ENCODE measurements around the gene CDC73.
"Not testable (repeated sequence)": the region's sequence is repeated elsewhere in the genome, so short reads cannot be mapped to it uniquely, and the experiment has no call there.

Gene CDC73

DNA sequence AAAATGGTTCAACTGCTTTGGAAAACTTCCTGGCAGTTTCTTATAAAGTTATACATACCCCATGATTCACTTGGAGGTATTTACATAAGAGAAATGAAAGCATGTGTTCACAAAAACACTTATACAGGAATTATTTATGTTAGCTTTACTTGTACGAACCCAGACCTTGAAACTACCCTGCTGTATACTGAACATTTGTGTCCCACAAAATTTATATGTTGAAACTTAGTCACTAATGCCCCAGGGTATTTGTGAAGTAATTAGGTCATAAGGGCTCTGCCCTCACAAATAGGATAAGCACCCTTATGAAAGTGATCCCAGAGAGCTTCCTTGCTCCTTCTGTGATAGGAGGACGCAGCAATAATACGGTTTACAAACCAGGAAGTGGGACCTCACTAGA lies 107.3 kb downstream of the CDC73 start:
- DNase-seq (ENCODE audit: low read depth, low spot score): peak; percentile 15

- not testable (repeated sequence) for DNase-seq (ENCODE audit: low read depth, low spot score)
Observed at GRCh38 chr1:193231146-193231545, 109.3 kb downstream of the CDC73 start.

DNA sequence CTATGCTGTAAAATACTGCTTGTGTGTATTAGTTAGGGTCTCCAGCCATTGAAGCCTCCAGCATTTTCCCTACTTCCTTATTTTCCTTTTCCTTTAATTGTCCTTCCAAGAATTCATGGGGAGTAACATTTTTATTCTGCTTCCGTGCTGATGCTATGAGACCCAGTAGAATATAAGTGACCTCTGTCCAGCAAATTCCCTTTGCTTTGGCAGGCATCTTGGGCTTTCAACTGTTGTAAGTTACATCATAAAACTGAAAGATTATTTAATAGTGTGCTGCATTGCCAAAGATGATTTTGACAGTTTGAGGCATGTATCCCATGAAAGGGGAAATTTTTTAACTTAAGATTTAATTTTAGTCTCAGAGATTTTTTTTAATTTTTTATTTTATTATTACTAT lies 112.7 kb downstream of the CDC73 start:
- no peak for DNase-seq (ENCODE audit: low read depth, low spot score)

DNA sequence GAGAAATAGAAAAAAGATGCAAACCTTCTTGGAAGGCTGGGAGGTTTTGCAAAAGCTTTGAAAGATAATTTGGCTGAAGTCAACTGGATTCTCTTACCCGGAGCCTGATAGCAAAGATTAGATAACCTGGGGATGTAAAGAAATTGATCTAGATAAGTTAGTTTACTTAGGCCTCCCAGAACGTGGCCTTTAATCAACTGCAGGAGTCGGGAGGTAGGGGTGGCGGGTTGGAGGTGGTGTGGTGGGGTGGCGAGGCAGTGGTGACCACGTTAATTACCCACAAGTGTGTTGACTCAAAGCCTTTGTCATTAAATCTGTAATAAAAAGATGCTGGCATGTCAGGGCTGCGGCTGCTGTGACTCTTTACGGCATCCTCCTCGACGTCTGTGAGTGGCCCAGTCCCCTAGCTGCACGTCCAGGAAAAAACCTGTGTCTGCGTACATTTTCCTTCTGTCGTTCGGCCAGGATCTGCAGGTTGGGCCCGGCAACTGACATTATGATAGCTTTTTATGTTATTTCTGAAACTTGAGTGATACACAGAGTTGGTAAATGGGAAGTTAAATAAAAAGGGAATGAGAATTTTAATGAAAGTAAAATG lies 115.6 kb downstream of the CDC73 start:
- DNase-seq (ENCODE audit: low read depth, low spot score): no peak

GRCh38 chr1:193240609-193241008 lies 118.8 kb downstream of the CDC73 start:
- DNase-seq (ENCODE audit: low read depth, low spot score): no peak

- DNase-seq (ENCODE audit: low read depth, low spot score): no peak
Observed at GRCh38 chr1:193241132-193241827, 119.4 kb downstream of the CDC73 start.

- no peak for DNase-seq (ENCODE audit: low read depth, low spot score)
Observed at GRCh38 chr1:193242000-193242399, 120.2 kb downstream of the CDC73 start.

DNA sequence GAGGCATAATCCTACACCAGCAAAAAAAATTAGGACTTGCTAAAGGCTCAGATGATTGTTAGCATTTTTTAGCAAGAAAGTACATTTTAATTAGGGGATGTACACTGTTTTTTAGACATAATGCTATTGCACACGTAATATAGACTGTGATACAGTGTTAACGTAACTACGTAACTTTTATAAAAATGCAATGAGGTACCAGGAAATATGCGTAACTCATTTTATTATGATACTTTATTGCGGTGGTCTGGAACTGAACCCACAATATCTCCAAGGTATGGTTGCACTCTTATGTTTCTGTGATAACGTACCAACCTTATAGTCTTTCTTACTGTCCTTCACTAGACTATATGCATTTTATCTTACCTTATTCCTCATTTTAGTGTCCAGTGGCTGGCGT lies 127.4 kb downstream of the CDC73 start:
- no peak for DNase-seq (ENCODE audit: low read depth, low spot score)

- no peak for DNase-seq (ENCODE audit: low read depth, low spot score)
Observed at GRCh38 chr1:193251950-193252349, 130.1 kb downstream of the CDC73 start.

- no peak for DNase-seq (ENCODE audit: low read depth, low spot score)
Observed at GRCh38 chr1:193256019-193256418, 134.2 kb downstream of the CDC73 start.

DNA sequence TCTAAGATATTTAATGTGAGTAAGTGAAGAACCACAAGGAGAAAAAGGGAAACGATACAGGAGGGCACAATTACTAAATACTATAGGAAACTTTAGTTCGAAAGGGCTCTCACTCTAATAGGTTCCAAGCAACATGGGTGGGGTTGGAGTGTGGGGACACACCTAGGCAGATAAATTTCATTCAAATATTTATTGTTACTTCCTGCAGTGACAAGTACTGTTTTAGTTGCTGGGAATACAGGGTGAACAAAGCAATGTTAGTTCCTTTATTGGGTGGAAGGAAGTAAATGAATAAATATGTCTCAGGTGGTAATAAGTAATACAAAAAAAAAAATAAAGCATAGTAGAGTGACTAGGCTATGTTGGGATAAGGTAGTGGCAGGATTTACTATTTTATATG lies 137.8 kb downstream of the CDC73 start:
- DNase-seq (ENCODE audit: low read depth, low spot score): no peak

DNA sequence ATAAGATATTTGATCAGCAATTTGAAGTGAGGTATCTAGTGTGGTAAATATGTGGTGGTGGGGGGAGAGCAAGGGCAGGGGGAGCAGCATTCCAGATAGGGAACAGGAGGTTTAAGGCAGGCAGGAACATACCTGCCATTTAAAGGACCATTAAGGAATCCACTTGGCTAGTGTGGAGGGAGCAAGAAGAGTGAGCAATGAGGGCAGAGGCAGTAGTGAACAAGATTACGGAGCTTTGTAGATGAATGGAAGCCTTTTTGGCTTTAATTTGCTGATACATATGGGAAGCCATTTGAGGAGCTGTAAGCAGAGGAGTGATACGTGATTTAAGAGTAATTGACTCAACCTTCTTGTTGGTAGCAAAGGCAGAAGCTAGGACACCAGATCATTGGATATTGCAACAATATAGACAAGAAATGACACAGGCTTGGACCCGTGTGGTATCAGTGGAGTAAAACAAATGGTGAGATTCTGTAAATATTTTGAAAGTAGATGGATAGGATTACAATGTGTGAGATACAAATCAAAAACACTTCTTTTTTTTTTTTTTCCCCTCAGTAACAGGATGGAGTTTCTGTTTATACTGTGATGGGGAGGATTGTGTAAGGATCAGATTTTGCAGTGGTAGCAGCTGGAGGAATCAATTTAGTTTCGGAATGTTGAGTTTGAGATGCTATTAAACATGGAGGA lies 138.4 kb downstream of the CDC73 start:
- no peak for DNase-seq (ENCODE audit: low read depth, low spot score)

DNA sequence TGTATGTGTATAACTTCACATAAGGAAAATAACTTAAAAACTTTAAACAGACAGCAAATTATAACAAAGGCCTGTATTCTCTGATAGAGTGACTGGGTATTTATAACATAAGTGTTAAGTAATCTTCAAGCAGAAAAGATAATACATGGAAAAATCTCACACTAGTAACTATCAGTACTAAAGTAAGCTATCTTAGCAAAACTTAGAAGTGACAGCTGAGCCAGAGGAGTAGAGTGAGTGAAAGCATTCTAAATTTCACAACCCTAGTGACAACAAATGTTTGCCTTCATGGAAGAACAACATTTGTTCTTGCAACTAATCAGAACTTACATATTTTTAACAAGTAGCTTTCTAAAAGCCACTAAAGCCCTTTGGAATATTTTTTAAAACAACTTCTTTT lies 139.1 kb downstream of the CDC73 start:
- no peak for DNase-seq (ENCODE audit: low read depth, low spot score)

DNA sequence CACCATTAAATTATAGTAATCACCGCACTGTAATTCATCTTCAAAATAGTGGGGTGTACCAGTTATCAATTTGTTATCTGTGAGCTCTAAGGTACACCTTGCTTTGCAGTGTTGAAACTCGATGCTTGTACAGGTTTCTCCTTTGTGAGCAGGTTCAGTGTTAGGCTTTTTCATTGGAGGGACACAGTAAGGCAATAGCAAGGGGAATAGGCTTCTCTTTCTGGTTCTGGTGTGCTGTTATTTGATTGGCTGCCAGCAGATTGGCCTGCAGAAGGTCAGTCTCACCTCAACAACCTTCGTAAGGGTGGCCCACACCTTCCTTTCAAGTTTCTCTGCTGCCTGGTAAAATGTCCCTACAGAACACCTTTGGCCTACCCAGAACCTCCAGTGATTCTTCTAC lies 140.8 kb downstream of the CDC73 start:
- DNase-seq (ENCODE audit: low read depth, low spot score): no peak

- no peak for DNase-seq (ENCODE audit: low read depth, low spot score)
Observed at GRCh38 chr1:193264313-193265065, 142.7 kb downstream of the CDC73 start.

DNA sequence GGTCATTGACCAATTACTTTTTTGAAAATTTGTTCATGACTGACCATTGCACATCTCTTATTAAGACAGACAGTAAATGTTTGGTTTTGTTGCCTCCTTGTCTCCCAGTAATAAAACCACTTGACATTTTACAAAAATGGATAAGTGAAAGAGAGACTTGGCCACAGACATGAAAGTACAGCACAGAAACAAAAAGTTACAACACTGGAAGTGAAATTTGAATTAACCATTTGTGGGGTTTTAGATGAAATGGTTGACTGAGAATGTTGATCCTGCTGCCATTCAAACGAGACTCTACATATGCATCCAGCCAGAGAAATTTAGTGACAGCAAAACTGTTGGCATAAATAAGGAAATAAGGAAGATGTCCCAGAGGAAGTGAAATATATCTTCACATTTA lies 143.9 kb downstream of the CDC73 start:
- DNase-seq (ENCODE audit: low read depth, low spot score): no peak

DNA sequence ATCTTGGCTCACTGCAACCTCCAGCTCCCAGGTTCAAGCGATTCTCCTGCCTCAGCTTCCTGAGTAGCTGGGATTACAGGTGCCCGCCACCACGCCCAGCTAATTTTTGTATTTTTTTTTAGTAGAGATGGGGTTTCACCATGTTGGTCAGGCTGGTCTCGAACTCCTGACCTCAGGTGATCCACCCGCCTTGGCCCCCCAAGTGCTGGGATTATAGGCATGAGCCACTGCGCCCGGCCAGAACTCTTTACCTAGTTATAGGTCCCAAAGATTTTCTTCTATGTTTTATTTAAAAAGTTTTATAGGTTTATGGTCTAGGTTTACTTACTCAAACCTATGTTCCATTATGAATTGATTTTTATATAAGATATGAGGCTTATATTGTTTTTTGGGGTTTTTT lies 145.0 kb downstream of the CDC73 start:
- DNase-seq (ENCODE audit: low read depth, low spot score): not testable (repeated sequence)

GRCh38 chr1:193270996-193271395 lies 149.2 kb downstream of the CDC73 start:
- peak; percentile 12 for DNase-seq (ENCODE audit: low read depth, low spot score)

DNA sequence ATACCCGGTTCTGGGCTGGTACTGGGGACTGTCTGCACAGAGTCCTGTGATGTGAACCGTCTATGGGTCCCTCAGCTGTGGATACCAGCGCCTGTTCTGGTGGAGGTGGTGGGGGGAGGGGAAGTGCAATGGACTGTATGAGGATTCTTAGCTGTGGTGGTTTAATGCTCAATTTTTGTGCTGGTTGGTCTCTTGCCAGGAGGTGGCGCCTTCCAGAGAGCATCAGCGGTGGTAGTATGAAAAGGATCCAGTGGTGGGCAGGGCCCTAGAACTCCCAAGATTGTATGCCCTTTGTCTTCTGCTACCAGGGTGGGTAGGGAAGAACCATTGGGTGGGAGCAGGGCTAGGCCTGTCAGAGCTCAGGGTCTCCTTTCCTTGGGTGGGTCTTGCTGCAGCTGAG lies 153.9 kb downstream of the CDC73 start:
- no peak for DNase-seq (ENCODE audit: low read depth, low spot score)

DNA sequence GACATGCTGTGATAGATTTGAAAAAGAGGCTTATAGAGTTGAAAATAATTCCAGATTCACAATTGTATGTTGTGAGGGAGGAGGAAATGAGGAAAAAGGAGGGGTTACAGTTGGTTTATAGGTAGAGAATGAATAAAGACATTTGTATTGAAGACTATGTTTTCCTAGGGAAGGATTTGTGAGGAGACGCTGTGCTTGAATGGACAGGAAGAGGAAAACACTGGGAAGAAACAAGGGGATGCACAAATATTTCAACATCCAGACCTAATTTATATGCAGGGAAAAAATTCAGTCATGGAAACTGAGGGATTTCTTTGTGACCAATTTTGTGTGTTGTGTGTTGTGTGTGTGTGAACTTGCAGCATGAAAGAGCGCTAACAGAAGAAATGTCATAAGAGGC lies 157.1 kb downstream of the CDC73 start:
- DNase-seq (ENCODE audit: low read depth, low spot score): no peak

DNA sequence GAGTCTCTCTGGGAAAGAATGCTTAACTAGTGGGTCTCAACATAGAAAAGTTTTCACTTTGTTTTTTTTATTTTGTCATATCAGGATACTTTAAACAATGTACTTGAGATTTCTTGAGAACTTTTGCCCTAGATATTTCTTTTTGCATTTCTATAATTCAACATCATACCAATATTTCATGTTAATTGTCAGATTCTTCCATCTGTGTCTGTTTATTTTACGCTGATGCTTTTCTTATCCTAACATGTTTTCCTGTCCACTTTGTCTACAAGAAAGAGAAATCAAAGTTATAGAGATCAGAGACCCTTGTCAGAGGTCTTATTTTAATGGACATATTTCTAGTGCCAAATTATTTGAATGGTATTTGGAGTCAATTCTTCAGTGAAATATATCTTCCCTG lies 160.1 kb downstream of the CDC73 start:
- DNase-seq (ENCODE audit: low read depth, low spot score): no peak

DNA sequence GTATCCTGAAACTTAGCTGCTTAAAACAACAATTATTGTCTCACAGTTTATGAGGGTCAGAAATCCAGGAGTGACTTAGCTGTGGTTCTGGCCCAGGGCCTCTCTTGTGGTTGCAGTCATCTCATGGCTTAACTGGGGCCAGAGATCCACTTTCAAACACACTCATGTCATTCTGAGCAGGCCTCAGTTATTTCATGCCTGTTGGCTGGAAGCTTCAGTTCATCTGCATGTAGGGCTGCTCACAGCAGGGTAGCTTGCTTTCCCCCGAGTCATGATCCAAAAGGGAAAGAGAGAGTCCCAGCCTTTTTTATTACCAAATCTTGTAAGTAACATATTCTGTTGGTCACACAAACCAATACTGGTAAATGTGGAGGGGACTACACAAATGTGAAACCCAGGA lies 161.2 kb downstream of the CDC73 start:
- peak; percentile 10 for DNase-seq (ENCODE audit: low read depth, low spot score)

All from smooth muscle cell of the brain vasculature (primary cell).